ENCODE data around the gene FBN1. TPM values are rescaled to one million over a fixed set of nuclear protein-coding genes. Genes with fewer than 3 reads are reported as not detected.

The FBN1 gene
- total RNA-seq, 1 donor from 2014 or later = 12.6 TPM

- TF ChIP-seq CTCF (IDR thresholded peaks at IDR 0.05; ENCODE audit: partially characterized antibody, unreplicated experiment) = no peak
- Mint-ChIP-seq H3K36me3 (ENCODE audit: unreplicated experiment) (no peaks in the 10 kb centered on the region), H3K27ac (ENCODE audit: unreplicated experiment) (peak overlapping the region; percentile 91), H3K4me3 (ENCODE audit: unreplicated experiment) (no peak overlapping the region), H3K4me1 (ENCODE audit: low read depth, unreplicated experiment) (peaks cover 27% of the 10 kb centered on the region), H3K9me3 (ENCODE audit: unreplicated experiment) (peaks cover 4% of the 10 kb centered on the region), H3K27me3 (ENCODE audit: unreplicated experiment) (no peaks in the 10 kb centered on the region)
- no peak for DNase-seq
Observed at GRCh38 chr15:48471073-48471472, 174.4 kb downstream of the FBN1 start.

DNA sequence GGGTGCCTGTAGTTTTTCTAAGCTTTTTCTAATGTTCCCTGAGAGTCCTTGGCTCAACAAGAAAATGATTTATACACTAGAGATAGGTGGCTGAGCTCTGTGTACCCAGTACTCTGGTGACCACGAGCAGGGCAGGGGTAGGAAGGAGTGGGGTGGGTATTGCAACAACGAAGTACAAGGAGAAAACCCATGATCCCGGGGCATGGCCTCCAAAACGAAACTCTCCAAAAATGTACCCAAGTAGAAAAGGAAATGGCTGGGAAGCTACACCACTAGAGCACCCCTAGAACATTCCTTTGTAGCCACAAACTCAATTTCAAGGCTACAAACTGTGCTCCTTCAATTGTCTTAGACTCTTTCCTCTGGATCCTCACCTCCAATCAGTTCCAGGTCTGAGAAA, 175.4 kb downstream of the FBN1 start:
- no peak overlapping the region for H3K27ac Mint-ChIP-seq (ENCODE audit: unreplicated experiment)
- H3K4me3 Mint-ChIP-seq (ENCODE audit: unreplicated experiment) = no peak overlapping the region
- no peak for TF ChIP-seq CTCF (IDR thresholded peaks at IDR 0.05; ENCODE audit: partially characterized antibody, unreplicated experiment)
- H3K4me1 Mint-ChIP-seq (ENCODE audit: low read depth, unreplicated experiment) = peaks cover 27% of the 10 kb centered on the region
- H3K36me3 Mint-ChIP-seq (ENCODE audit: unreplicated experiment) = no peaks in the 10 kb centered on the region
- no peaks in the 10 kb centered on the region for H3K27me3 Mint-ChIP-seq (ENCODE audit: unreplicated experiment)
- no peak for DNase-seq
- peaks cover 4% of the 10 kb centered on the region for H3K9me3 Mint-ChIP-seq (ENCODE audit: unreplicated experiment)

DNA sequence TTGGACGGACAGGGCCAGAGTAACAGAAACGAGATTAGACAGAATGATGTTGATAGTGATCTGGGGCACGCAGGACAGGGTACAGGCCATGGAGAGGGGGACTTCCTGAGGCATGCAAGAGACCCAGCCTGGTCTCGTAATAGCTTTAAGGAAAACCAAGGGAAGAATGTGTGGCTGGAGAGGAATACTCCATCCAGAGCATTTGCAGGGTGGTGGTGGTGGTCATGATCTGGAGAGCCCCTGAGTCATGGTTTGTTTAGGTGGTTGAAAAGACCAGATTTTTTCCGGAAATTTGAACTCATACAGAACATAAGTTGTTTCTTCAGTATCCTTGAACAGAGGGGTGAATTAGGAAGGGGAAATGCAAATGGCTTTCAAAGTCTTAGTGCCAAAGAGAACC, 175.8 kb downstream of the FBN1 start:
- Mint-ChIP-seq H3K4me1 (ENCODE audit: low read depth, unreplicated experiment) (peaks cover 27% of the 10 kb centered on the region), H3K36me3 (ENCODE audit: unreplicated experiment) (no peaks in the 10 kb centered on the region), H3K27ac (ENCODE audit: unreplicated experiment) (no peak overlapping the region), H3K4me3 (ENCODE audit: unreplicated experiment) (no peak overlapping the region), H3K9me3 (ENCODE audit: unreplicated experiment) (peaks cover 4% of the 10 kb centered on the region), H3K27me3 (ENCODE audit: unreplicated experiment) (no peaks in the 10 kb centered on the region)
- no peak for TF ChIP-seq CTCF (IDR thresholded peaks at IDR 0.05; ENCODE audit: partially characterized antibody, unreplicated experiment)
- DNase-seq = no peak

DNA sequence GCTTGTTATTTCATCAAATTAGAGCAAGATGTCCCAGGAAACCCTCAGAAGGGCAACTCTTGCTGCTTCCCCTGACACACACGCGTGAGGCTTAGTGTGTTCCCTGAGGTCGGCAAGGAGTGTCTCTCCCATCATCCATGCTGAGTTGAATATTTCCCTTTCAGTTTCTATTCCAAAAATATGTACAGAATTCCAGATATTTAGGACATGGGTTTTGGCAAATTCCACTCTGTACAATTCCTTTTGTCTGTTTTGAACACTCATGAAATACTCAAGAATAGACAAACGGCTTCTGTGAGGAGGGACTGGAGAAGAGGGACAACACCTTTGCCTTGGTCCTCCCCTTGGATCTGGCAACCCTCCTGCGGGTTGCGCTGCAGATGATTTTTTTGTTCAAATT, 176.2 kb downstream of the FBN1 start:
- Mint-ChIP-seq H3K27ac (ENCODE audit: unreplicated experiment) (no peak overlapping the region), H3K27me3 (ENCODE audit: unreplicated experiment) (no peaks in the 10 kb centered on the region), H3K36me3 (ENCODE audit: unreplicated experiment) (no peaks in the 10 kb centered on the region), H3K4me1 (ENCODE audit: low read depth, unreplicated experiment) (peaks cover 27% of the 10 kb centered on the region), H3K9me3 (ENCODE audit: unreplicated experiment) (peaks cover 4% of the 10 kb centered on the region), H3K4me3 (ENCODE audit: unreplicated experiment) (no peak overlapping the region)
- no peak for DNase-seq
- TF ChIP-seq CTCF (IDR thresholded peaks at IDR 0.05; ENCODE audit: partially characterized antibody, unreplicated experiment) = no peak

GRCh38 chr15:48467801-48468200, 177.7 kb downstream of the FBN1 start:
- no peak for DNase-seq
- H3K9me3 Mint-ChIP-seq (ENCODE audit: unreplicated experiment) = peaks cover 4% of the 10 kb centered on the region
- H3K27ac Mint-ChIP-seq (ENCODE audit: unreplicated experiment) = no peak overlapping the region
- no peaks in the 10 kb centered on the region for H3K27me3 Mint-ChIP-seq (ENCODE audit: unreplicated experiment)
- no peak for TF ChIP-seq CTCF (IDR thresholded peaks at IDR 0.05; ENCODE audit: partially characterized antibody, unreplicated experiment)
- H3K4me3 Mint-ChIP-seq (ENCODE audit: unreplicated experiment) = no peak overlapping the region
- H3K4me1 Mint-ChIP-seq (ENCODE audit: low read depth, unreplicated experiment) = peaks cover 24% of the 10 kb centered on the region
- no peaks in the 10 kb centered on the region for H3K36me3 Mint-ChIP-seq (ENCODE audit: unreplicated experiment)
